NK-92 (cell line): Measurements from ENCODE around the gene NRP2.

Source experiments
- DNase-seq: peaks from one replicate; lab custom pipeline; 2025; ENCODE audit not compliant: unreplicated experiment; lab: John Stamatoyannopoulos, UW

NRP2 gene

GRCh38 chr2:205771031-205771430 lies 88.7 kb downstream of the NRP2 start:
- no peak for DNase-seq

DNA sequence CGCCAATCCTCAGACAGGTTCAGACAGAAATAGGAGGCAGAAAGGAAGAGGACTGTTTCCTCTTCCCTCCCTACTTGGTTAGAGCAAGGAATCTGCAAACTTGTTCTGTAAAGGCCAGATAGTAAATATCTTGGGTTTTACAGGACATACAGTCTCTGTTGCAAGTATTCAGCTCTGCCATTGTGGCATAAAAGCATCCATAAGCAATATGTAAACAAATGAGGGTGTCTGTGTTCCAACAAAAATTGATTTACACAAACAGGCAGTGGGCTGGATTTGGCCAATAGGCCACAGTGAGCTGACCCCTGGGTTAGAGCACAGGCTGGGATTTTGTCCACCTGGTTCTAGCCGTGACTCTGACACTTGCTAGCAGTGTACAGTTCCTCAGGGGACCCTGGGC lies 89.4 kb downstream of the NRP2 start:
- no peak for DNase-seq

- no peak for DNase-seq
These were observed 90.7 kb downstream of the NRP2 start for GRCh38 chr2:205772983-205773382.

DNA sequence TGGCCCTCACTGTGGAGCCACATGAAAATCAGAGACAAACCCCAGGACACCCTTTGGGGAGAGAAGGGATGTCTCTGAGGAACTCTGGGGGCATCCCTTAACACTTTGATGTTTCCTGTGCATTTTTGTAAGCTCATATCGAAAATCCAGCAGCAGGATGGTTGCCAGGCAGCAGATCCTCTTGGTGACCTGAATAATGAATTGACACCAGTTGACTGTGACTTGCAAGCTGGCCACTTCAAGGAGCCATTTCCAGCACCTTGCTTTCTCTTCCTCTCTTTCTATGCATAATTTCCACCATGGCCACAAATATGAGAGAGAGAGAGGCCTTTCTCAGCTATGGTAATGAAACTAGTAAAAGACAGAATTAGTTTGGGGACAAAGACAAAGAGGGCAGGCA lies 91.7 kb downstream of the NRP2 start:
- DNase-seq, result no peak

DNA sequence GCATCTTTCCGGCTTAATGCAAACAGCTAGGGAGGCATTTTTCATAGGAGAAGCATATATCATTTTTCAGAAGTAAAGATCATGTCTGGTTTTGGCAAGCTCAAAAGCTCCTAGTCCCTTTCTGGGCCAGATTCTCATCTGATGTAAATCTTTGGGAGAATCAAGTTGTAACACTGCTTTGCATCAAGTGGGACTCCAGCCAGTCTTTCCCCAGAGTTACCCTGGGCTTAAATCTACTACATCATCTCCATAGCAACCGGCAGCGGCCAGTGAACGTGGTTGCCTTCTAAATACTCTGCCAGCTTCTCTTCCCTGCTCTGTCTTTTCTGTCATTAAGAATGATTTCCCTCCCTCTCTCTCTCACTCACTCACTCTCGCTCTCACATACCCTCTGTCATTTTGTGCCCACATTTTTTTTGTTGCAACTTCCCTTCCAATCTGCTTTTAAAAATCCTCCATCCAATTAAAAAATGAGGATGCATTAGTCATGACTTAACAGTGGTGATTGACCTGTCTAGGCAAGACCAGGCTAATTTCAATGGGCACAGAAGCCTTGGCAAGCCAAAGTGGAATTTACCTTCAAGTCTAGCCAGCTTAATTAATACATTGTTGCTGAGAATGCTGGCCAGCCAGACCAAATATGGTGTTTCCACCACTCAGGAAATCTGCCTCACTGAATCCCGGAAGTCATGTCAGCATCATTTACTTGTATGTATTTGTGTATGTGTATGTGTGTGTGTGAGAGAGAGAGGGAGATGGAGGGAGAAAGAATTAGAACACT lies 93.0 kb downstream of the NRP2 start:
- DNase-seq, result no peak

DNA sequence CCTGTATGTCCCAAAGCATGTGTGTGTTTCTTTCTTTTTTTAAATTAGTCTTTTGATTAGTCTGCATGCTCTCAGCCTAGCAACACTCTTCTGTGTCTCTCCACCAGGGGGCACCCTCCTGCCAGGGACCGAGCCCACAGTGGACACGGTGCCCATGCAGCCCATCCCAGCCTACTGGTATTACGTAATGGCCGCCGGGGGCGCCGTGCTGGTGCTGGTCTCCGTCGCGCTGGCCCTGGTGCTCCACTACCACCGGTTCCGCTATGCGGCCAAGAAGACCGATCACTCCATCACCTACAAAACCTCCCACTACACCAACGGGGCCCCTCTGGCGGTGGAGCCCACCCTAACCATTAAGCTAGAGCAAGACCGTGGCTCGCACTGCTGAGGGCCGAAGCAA lies 93.8 kb downstream of the NRP2 start:
- no peak for DNase-seq

GRCh38 chr2:205776720-205777119 lies 94.4 kb downstream of the NRP2 start:
- DNase-seq, result no peak

- no peak for DNase-seq
These were observed 96.1 kb downstream of the NRP2 start for GRCh38 chr2:205778356-205778755.

- DNase-seq, result no peak
These were observed 98.3 kb downstream of the NRP2 start for GRCh38 chr2:205780645-205781044.

- no peak for DNase-seq
These were observed 99.1 kb downstream of the NRP2 start for GRCh38 chr2:205781244-205781931.

DNA sequence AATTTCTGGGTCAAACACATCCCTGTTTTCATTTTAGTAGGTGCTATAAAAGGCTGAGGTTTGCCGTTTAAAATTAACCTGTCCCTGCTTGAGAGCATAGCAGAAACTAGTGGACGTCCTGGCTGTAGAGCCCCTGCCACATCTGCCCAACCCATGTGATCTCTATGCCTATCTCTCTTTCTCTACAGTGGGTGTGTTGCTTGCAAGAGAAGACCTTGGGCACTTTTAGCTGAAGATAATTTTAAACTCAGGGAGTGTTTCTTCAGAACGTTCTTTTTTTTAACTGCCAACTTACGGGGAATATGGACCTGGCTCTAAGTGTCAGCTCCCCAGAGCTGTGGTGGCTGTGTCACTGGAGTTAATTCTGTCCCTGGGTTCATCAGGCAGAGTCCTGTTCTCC lies 100.6 kb downstream of the NRP2 start:
- DNase-seq, result no peak

GRCh38 chr2:205783872-205784499 lies 101.7 kb downstream of the NRP2 start:
- DNase-seq, result no peak

- no peak for DNase-seq
These were observed 103.4 kb downstream of the NRP2 start for GRCh38 chr2:205785507-205786260.

GRCh38 chr2:205786976-205787375 lies 104.7 kb downstream of the NRP2 start:
- no peak for DNase-seq

DNA sequence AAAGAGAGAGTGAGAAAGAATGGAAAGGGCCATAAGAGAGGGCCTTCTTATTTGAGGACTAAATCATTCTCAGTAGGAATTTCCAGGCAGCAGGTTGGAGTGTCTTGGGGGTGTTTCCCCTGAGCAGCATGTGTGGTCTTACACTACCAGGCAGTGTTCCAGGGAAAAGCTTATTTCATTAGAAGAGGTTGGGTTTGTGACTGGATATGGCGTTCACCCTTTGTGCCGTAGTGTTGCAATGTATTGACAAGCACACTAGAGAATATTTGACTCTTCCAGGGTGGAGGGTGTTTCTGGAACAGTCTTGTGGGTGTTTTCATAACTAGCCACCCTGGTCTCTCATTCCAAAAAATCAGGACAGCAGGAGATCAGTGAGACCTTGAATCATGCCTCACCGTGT lies 105.5 kb downstream of the NRP2 start:
- no peak for DNase-seq

DNA sequence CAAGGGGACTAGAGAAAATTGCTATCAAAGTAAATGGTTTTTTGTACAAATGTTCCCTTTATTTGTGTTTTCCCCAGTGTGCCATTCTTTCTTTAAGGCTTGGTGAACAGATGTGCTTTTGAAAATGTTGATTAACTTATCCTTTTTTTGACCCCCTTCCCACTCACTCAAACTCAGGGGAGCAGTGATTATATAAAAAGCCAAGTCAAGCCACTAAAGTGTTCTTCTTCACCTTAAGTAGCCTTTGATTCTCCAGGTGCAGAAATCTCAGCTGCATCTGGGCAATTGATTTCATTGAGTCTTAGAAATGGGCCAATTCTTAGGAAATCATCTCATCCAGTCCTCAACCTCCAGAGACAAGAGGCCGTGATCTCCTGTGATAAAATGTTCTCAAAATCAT lies 107.6 kb downstream of the NRP2 start:
- DNase-seq, result no peak

- no peak for DNase-seq
These were observed 110.6 kb downstream of the NRP2 start for GRCh38 chr2:205792908-205793307.

- no peak for DNase-seq
These were observed 114.6 kb downstream of the NRP2 start for GRCh38 chr2:205796805-205797313.

DNA sequence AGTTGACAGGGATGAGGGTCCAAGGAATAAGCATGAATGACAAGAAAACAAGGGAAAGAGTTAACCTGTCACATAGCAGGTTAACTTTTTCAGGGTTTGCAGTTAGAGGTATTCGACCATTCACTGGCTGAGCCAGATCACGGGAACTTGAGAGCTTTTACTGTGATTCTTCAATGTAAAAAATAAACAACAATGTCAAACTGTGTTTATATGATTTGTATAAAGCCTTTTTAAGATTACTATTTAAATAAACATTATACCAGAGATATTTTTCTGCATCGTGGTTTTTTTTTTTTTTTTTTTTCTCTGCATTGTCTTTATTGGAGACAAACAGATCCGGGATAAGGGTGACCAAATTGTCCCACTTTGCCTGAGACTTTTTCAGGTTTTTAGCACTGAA lies 115.6 kb downstream of the NRP2 start:
- DNase-seq, result no peak

- DNase-seq, result no peak
These were observed 117.9 kb downstream of the NRP2 start for GRCh38 chr2:205800224-205800623.

DNA sequence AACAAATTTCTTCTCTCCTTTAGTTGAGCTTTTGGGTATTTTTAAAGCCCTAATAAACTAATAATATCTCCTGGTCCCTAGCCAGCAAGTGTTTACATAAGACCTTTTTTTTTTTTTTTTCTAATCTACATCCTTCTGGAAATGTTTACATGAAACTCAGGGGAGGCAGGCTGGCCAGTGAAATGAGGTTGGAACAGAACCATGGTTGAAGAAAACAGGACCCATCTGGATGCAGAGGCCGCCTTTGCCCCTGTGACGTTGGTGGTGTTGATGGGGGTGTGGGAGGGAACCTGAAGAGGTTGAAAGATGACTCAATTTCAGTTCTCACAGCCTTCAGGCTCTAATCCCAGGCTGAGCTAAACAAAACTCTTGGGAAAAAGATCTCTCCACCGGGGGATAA lies 118.5 kb downstream of the NRP2 start:
- DNase-seq, result no peak
